Glomerular endothelial cell (primary cell): ENCODE data around the gene KRTAP13-2. TPM values are rescaled to one million over a fixed set of nuclear protein-coding genes. Genes with fewer than 3 reads are reported as not detected.

ENCODE experiments used
- DNase-seq: peaks from one replicate; pipeline ENCODE4 v3.0.0-alpha.2; 2011; ENCODE audit warnings: low read depth, low spot score; ENCODE audit errors: extremely low read depth
- total RNA-seq: library from RNA; depleted of rRNA; stranded (reverse); fragments of >200 nt; gene quantifications from 2 replicates; pipeline ENCODE4 v1.2.3, GENCODE V29; 2015

The KRTAP13-2 gene
- total RNA-seq, 1 donor from 2014 or later: not detected

DNA sequence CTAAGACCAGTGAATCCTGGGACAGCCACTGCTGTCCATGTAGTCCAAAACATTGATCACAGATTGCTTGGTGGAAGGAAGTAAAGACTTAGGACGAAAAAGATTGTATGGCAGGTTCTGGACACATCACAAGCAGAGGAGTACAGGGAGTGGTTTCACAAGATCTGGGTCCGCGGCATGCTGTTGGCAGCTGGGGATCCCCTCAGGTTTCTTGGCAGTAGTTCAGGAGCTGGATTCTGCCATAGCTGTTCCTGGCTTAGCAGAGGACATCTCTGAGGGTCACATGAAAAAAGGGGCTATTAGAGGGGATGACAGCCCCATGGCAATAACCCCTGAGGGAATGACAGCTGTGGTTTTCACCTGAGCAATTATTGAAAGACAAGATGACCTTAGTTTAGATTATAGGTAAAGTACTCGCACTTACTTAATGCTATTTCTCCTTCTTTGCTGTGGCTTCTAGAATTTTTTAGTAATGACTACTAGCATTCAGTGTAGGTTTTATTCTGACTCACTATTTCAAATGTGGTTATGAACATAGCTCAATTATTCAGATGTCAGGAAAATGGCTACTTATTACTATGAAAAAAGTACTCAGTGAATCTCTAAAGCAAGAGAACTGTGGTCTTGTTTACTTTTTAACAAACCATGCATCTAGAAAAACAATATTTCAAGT is 42.7 kb downstream of the KRTAP13-2 start:
- DNase-seq: no peak

DNA sequence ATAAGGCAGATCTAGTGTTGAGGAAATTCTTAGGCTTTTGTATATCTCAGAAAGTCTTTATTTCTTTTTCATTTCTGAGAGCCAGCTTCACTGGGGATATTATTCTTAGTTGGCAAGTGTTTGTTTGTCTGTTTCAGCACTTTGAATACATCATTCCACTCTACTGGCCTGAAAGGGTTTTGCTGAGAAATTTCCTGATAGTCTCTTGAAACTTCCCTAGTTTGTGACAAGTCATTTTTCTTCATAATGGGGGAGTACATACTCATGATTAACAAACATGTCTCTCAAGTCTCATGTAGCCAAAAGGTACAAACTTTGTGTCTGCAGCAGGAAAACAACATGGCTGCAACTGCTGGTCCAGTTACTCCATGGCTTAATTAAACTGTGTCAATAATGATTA is 45.7 kb downstream of the KRTAP13-2 start:
- DNase-seq: no peak

Other genes starting within 250 kb of the KRTAP13-2 start
- not detected in 2 replicates for gene CLDN17, start 205.5 kb downstream of the KRTAP13-2 start, total RNA-seq
- not detected in 2 replicates for gene CLDN8, start 156.2 kb downstream of the KRTAP13-2 start, total RNA-seq
- not detected in 2 replicates for gene KRTAP24-1, start 89.3 kb downstream of the KRTAP13-2 start, total RNA-seq
- gene KRTAP25-1, start 82.8 kb downstream of the KRTAP13-2 start, total RNA-seq: not detected in 2 replicates
- not detected in 2 replicates for gene KRTAP26-1, start 52.0 kb downstream of the KRTAP13-2 start, total RNA-seq
- gene KRTAP27-1, start 34.6 kb downstream of the KRTAP13-2 start, total RNA-seq: not detected in 2 replicates
- not detected in 2 replicates for gene KRTAP23-1, start 23.7 kb downstream of the KRTAP13-2 start, total RNA-seq
- not detected in 2 replicates for gene KRTAP13-1, start 23.8 kb upstream of the KRTAP13-2 start, total RNA-seq
- gene KRTAP13-3, start 53.7 kb upstream of the KRTAP13-2 start, total RNA-seq: not detected in 2 replicates
- not detected in 2 replicates for gene KRTAP13-4, start 57.9 kb upstream of the KRTAP13-2 start, total RNA-seq
- not detected in 2 replicates for gene KRTAP15-1, start 68.0 kb upstream of the KRTAP13-2 start, total RNA-seq
- not detected in 2 replicates for gene KRTAP19-1, start 108.1 kb upstream of the KRTAP13-2 start, total RNA-seq
- gene KRTAP19-2, start 115.2 kb upstream of the KRTAP13-2 start, total RNA-seq: not detected in 2 replicates
- not detected in 2 replicates for gene KRTAP19-3, start 119.7 kb upstream of the KRTAP13-2 start, total RNA-seq
- not detected in 2 replicates for gene KRTAP19-4, start 124.9 kb upstream of the KRTAP13-2 start, total RNA-seq
- gene KRTAP19-5, start 129.9 kb upstream of the KRTAP13-2 start, total RNA-seq: not detected in 2 replicates
- gene KRTAP19-6, start 169.6 kb upstream of the KRTAP13-2 start, total RNA-seq: not detected in 2 replicates
- gene KRTAP19-7, start 189.0 kb upstream of the KRTAP13-2 start, total RNA-seq: not detected in 2 replicates
- gene KRTAP22-2, start 218.1 kb upstream of the KRTAP13-2 start, total RNA-seq: not detected in 2 replicates
- gene KRTAP6-3, start 220.2 kb upstream of the KRTAP13-2 start, total RNA-seq: not detected in 2 replicates
- gene KRTAP6-2, start 226.6 kb upstream of the KRTAP13-2 start, total RNA-seq: not detected in 2 replicates
- gene KRTAP22-1, start 228.8 kb upstream of the KRTAP13-2 start, total RNA-seq: not detected in 2 replicates
- not detected in 2 replicates for gene KRTAP6-1, start 241.7 kb upstream of the KRTAP13-2 start, total RNA-seq
- gene KRTAP20-1, start 244.2 kb upstream of the KRTAP13-2 start, total RNA-seq: not detected in 2 replicates
- gene KRTAP20-4, start 248.4 kb upstream of the KRTAP13-2 start, total RNA-seq: not detected in 2 replicates